Pons (tissue), 1 donor: ENCODE measurements around the gene SNED1.

Experiments
- DNase-seq: peaks from one replicate; pipeline ENCODE4 v3.0.0-alpha.2; 2016; ENCODE audit warnings: low spot score

The SNED1 gene

DNA sequence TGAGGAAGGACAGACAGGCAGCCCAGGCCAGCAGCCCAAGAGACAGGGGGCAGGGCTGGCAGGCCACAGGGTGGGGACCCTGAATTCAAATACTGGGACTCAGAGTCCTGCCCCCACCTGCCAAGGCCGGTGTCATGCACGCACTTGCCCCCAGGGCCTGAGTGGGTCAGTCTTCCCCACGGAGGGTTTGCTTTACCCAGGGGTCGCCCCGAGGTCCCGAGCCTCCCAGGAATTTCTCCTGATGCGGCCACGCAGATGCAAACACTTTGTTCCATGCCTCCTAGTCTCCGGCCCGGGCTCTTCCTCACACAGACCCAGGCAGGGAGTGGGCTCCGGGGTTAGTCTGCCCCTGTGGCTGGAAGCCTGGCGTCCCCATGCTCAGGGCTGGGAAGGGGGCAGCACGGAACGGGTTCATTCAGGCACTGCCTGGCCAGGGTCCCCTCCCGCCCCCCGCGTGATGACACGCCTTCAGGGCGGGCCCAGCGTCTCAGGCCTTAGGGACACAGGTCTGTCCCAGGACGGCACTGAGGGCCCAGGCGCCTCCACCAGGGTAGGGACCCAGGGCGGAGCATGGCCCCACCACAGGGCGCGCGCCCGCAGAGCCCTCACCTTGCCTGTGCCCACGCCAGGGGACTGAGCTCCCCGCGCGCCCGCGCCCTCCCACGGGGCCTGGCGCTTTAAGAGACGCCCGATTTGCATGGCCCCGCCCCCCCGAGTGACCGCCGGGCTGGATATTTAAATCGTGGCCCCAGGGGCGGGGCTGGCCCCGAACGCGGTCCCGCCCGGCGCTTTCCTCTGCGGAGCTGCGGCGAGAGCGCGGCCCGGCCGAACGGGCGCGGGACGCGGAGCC lies at the start of gene SNED1:
SNED1 (plus strand) TSS at position 763 of the 850 bp plus-strand sequence. CDS start 220 bp downstream, outside the sequence.
- no peak for DNase-seq

DNA sequence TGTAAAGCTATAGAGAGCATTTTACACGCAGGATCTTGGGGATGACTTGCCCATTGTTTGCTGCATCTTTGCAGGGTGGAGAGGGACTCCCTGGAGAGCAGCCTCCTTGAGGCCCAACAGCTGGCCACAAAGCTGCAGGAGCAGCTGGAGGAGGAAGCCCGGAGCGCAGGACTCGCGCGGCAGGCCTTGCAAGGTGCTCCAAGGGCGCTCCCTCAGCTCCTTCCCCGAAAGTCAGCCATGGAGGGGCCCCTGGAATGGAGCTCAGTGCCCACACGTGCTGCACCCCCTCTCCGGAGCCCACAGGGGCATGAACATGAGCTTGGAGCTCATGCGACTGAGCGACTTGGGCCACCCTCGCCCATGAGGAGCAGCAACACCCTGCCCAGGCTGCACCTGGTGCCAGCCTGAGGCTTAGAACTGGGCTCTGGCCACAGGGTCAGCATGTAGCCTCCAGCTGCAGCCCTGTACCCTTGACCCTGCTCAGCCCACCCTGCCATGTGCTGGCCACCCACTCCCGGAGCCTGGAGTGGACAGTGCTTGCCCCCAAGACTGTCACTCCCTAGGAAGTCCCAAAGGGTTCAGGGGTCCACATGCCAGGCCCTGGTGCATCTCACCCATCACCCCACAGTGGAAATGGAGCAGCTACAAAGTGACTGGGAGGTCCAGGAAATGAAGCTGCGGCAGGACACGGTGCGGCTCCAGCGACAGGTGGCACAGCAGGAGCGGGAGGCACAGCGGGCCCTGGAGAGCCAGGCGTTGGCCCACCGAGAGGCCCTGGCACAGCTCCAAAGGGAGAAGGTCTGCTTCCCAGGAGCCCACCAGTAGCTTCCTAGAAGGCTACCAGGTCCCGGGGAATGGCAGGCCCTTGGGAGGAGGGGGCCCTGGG lies 49.3 kb upstream of the SNED1 start:
- DNase-seq = no peak

DNA sequence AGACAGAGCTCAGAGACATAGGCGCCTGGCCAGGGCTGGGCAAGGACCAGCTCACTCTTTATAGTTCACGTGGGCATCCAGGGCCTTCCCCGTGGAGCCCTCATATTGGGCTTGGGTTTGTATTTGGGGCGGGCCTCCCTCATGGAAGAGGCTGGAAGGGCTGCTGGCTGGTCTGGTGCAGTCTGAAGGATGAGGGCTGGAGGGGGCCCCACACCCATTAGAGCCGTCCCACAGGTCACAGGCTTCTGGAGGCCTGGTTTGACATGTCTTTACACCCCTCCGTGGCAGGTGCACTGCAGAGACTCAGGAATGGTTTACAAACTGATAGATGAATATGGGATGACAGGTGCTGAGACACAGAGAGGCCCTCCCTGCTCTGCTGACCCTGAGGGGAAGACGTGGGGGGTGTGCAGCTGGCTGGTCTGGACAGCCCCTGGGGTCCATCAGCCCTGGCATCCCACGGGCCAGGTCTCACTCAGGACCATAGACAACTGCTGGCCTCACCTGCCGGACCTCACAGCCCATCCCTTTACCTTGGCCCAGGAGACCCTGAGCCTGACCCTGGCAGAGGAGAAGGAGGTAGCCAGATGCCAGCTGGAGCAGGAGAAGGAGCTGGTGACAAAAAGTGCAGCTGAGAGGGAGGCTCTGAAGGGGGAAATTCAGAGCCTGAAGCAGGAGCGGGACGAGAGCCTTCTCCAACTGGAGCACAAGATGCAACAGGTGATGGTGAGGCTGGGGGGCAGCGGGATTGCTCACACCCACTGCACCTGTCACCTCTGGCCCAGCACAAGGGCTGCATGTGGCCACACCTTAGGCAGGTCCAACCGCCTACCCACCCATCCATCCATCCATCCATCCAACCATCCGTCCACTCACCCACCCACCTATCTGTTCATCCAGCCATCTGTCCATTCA lies 48.4 kb upstream of the SNED1 start:
- DNase-seq = no peak

DNA sequence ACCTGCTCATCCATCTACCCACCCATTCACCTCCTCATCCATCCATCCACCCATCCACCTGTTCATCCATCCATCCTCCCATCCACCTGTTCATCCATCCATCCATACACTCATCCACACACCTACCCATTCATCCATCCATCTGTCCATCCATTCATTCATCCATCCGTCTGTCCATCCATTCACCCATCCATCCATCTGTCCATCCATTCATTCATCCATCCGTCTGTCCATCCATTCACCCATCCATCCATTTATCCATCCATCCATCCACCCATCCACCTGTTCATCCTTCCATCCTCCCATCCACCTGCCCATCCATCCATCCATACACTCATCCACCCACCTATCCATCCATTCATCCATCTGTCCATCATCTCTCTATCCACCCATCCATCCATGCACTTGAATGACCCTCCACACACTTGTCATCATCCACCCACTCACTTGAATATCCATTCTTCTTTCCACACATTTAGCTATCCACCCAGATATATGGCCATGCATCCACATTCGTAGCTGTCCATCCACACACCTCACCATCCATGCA lies 47.3 kb upstream of the SNED1 start:
- no peak for DNase-seq

DNA sequence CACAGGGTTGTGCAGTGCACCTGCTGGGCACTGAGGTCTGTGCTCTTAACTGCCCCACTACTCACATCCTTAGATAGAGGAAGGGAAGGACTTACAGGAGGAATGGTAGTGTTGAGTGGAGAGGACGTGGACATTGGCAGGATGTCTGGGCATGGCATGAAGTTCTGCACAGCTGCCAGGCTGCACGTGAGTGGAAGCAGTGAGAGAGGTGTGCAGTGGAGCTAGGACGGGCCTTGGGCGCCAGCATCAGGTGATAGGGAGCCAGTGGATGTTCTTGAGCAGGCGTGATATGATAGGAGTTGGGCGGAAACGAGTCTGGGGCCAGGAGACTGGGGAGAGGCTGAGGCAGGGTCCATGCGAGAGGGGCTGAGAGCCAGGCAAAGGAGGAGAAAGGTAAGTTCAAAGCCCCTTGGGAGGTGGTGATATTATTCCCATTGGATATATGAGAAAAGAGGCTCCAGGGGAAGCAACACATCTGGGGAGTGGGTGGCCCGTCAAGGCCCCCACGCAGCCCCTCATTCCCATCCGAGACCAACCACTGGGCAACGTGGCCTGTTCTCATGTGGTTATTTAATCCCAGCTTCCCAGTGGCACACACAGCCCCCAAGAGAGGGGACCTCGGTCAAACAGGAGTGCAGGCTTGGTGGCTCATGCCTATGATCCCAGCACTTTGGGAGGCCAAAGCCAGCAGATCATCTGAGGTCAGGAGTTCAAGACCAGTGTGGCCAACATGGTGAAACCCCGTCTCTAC lies 45.7 kb upstream of the SNED1 start:
- no peak for DNase-seq

DNA sequence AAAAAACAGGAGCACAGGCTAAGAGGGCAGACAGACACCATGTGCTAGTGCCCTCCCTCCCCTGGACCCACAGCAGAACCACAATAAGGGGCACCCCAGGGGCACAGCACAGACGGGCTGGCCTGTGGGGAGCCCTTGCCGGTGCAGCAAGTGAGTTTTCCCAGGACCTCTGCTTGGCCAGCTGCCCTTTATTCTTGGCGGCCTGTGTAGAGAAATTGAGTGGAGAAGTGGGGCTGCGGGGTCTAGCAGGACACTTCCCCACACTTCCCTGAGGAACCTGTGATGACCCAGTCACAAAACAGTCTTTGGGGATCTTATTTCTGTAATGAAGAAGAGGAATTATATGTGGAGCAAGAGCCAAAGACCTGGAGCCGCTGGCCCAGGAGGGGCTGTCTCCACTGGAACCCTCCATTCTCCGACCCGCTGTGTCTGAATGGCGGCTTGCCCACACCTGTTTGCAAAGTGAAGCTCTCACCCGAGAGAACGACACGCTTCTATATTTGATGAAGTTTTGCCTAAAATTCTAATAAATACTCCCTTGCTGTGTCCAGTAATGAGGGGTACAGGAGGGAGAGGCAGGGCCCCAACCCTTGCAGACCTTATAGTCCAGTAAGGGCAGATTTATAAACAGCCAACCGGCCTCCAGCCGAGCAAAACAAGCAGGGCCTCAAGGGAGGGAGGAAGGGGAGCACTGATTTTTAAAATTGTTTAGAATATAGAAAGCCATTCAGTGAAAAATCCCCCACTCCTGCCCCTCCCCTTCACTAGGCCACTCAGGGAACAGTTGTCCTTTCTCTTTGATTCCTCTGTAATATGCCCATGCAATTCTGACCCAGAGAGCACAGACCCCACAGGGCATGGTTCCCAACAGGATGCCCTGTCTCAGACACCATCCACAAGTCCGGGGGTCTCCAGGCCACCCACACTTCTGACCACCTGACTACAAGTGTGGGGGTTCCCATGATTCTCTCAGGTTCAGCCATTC lies 44.7 kb upstream of the SNED1 start:
- peak; percentile 31 for DNase-seq

DNA sequence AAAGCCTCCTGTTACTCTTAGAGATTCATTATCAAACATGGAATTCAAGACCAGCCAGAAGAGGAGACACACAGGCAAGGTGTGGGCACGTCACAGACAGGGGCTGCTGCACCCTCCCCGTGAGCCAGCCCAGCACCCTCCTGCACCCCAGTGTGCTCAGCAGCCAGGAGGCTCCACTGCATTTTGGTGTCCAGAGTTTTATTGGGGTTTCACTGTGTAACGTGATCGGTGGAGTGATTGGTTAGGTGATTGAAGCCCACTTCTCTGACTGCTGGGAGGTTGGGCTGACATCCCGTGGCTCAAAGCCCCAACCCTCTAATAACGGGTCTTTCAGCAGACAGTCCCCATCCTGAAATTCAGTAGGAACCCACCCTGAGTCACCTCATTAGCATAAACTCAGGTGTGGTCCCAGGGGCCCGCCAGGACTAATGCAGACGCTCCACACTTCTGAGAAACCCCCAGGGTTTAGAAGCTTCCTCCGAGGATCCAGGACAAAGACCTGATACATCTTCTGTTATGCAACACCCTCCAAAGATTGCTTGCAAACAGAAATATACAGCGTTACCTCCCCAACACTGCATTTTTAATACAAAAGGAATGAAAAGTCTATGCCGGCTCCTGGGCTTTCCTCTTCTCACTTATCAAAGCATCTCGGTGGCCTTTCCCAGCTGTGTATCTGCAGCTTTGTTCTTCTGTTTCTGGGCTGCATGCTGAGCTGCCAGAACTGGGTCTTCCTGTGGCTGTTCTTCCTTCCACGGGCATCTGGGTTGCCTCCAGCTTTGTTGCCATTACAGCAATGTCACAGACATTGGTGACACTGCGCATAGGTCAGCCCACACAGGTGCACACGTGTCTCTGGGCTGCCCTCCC lies 43.7 kb upstream of the SNED1 start:
- no peak for DNase-seq

DNA sequence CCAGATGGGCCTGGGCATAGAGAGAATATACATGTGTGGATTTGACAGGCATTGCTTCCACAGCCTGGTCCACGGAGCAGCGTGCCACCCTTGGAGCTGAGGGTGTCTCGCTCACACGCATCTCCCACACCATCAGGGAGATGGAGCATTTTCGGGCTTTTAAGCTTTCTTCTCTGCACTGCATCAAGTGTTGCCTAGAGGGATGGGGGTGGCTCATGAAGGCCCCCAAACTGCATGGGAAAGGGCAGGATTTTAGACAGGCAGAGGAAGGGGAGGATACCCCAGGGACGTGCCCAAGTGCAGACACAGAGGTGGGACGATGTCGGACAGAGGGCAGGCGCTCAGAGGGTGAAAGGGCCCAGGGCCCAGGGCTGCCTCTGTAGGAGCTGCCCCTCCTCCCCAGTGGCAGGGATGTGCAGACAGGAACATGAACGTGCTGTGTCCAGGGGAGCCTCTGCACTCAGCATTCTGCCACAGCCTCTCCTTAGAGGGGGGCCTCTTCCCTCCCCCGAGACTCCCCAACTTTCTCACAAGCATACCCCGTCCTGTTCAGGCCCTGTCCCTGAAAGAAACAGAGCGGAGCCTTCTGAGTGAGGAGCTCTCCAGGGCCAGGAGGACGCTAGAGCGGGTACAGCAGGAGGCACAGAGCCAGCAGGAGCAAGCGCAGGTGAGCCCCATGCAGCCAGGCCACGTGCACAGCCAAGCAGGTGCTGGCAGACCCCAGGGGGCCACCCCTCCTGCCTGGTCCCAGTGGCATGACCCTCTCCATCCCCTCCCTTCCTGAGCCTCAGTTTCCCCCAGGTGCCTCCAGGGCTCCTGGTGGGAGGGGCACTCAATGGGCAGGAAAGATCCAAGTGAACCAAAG lies 42.9 kb upstream of the SNED1 start:
- DNase-seq = no peak

DNA sequence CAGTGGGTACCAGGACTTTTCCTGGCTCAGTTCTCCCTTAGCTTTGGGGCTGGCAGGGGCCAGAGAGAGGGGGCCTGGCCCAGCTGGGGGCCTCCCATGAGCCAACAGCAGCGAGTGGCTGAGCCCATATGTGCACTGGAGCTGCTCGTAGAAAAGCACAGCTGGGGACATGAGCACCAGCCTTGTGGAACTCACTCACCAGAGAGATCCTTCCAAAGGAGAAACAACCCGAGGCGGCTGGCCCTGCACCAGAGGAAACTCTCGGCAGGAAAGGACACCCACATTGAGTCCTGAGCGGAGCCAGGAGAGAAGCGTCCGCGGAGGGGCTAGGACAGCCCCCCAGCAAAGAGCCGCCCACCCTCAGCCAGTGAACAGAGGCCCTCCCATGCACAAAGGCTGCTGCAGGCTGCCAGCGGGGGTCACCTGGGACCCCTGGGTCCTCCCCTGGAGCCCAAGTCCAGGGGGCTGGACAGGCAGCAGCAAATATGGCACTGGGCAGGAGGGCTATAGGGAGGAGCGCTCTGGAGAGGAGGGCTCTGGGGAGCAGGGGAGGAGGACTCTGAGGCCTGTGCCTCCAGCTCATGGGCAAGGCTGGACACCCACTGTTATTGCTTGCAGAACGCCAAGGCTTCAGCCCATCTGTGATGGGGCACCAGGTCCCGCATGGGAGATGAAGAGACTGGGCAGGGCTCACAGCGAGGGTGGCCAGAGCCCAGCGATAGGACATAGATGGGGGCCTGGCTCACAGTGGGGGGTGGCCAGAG lies 42.1 kb upstream of the SNED1 start:
- DNase-seq = no peak

DNA sequence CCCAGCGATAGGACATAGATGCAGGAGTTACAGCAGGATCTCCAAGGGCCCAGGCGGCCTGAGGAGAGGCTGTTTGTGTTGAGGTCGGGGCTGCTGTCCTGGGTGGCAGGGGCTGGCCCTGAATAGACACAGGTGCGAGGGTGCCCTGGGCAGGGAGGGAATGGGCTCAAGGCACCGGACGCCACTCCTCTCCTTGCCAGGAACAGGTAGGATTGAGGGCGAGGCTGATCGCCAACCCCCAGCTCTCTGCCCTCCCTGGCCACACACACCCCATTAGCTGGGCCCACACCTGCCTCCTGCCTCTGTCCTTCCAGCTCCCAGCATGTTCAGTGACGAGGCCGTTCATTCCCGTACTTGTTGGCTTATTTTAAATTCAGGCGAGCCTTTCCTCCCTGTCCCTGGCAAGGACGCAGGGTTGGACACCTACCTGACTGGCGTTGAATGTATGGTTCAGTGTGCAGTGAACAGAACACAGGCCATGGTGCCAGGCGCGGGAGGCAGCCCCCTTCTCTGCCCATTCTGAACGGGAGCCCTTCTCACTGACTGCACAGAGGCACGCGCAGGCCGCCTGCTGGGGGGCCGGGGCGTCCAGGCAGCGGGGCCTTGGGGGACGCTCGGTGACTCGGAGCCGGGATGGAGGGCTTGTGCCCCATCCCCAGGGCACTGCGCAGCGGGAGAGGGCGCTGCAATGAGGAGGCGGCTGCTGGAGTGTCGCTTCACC lies 41.3 kb upstream of the SNED1 start:
- DNase-seq = no peak

DNA sequence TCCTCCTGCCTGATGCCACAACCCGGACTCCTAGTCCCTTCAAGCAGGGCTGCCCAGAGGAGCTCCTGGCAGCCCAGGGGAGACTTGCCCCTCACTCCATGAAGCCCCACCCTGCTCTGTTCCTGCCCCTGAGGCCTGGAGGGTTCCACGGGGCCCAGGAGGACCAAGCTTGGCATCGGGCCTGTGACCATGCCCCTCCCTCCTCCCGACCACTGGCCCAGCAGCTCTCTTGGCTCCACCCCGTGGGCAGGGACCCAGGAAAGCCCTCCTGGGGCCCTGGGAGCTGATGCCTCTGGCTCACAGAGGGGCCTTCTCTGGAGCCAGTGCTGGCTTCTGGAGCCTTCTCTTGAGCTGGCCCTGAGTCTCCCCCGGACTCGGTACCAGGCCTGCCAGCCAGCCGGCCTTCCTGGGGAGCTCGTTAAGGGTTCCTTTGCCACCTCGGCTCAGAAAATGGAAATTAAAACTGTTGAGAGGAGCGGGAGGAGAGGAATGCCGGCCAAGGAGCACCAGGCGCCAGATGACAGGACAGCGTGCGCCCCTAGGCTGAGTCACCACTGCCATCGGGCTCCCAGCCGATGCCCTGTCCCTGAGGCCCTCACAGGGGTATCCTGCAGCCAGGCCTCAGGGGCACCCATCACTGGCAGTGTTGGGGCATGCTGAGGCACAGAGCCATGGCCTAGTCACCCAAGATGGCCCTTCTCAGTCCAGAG lies 40.6 kb upstream of the SNED1 start:
- DNase-seq = no peak

DNA sequence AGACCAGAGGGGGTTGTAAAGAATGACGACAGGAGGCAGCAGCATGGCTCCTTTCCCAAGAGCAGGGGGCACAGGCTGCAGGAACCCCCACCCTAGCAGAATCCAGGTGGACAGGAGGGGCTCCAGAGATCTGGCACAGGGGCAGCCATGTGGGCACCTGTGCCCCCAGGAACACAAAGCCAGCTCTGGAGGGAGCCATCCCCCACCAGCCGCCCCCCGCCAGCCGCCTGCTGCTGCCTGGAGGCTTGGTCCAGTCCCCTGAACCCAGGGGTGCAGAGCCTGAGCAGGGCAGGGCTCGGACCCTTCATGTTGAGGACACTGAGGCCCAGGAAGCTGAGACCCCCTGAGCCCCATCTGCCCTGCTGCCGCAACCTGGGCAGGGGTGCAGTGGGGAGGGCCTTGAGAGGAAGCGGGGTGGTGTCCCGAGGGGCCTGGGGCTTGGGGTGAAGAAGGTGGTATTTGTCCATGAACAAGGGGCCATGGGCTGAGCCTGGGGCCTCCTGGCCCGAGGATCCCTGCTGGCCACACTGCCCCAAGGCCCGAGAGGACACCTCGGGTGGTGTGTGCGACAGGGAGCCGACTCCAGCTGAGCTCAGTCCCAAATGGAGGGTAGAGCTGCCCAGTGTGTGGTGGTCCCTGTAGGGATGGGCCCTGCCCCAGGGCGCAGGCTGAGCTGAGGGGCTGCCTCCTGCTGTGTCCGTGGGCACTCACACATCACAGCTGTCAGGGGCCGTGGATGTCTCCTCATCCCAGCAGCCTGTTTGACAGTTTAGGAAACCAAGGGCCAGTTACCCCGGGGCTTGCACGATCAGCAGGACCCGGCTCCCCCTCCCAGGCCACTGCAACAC lies 39.8 kb upstream of the SNED1 start:
- DNase-seq = no peak

DNA sequence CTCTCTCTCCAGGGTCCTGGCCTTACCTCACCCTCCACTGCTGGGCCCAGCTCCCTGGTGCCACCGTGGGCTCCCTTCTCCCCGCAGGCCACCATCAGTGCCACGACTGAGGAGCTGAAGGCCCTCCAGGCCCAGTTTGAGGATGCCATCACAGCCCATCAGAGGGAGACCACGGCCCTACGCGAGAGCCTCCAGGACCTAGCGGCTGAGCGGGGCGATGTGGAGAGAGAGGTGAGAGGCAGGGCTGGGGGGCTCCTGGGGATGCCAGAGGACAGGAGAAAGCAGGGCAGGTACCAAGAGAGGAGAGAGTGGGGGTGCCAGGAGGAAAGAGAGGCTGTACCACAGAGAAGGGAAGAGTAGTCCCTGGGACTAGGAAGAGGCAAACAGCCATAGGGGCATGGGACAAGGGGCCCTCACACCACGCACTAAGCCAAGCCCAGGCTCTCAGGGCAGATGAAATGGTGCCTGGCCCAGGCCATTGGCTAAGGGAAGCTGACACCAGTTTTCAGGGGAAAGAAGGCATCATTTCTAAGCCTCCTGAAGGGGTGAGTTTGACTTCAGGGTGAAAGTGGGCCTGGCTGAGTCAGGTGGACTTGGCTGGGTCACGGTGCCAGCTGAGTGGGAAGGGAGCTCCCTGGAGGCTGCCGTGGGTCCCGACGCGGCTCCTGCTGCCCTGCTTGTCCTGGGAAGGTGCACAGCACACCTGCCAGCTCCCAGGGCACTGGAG lies 39.0 kb upstream of the SNED1 start:
- no peak for DNase-seq

DNA sequence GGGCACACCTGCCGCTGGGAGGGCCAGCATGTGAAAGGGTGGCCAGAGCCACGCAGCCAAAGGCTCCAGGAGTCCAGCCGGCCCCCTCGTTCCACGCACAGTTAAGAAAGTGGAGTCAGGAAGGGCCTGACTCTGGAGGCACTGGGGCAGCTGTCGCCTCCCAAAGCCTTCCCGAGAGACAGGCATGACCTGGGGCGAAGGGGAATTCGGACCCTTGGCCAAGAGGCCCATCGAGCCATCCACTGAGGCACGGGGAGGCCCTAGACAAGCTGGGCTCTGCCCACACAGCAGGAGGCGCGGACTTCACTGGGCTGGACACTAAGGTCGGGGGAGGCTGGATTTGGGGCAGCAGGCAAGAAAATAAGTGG lies 38.5 kb upstream of the SNED1 start:
- no peak for DNase-seq
